PFSK-1 (cell line): ENCODE results near the gene BCAS3.
A peak's percentile ranks its signal among the peaks of the same experiment; 100 is the strongest.

Source experiments
- FOXP2 ChIP-seq: optimal IDR thresholded peaks from 2 replicates; pipeline ENCODE3; 2011; ENCODE audit warnings: borderline replicate concordance, control low read depth, inconsistent platforms; ENCODE audit not compliant: insufficient read depth; ENCODE audit errors: extremely low read length, extremely low read depth
- POLR2AphosphoS5 ChIP-seq: IDR thresholded peaks from 2 replicates; pipeline ENCODE4 v1.6.1; 2012; ENCODE audit warnings: low read depth, mild to moderate bottlenecking, control low read depth, low read length, moderate library complexity
- SIN3A ChIP-seq: IDR thresholded peaks from 2 replicates; pipeline ENCODE4 v1.6.1; 2012; ENCODE audit warnings: mild to moderate bottlenecking, low read length, moderate library complexity, borderline replicate concordance; ENCODE audit not compliant: insufficient read depth
- TAF1 ChIP-seq: IDR thresholded peaks from 2 replicates; pipeline ENCODE4 v1.6.1; 2012; ENCODE audit warnings: low read length, control low read depth, borderline replicate concordance; ENCODE audit not compliant: insufficient read depth
- TF ChIP-seq, protein P1 (sequence below), 2 experiments: IDR thresholded peaks; 2 replicates each; pipeline versions ENCODE4 v1.6.1 to v1.8.0; 2011 to 2012; ENCODE audit warnings: low read depth in 2 of 2, low read length in 2 of 2, control low read depth in 1 of 2, inconsistent platforms in 1 of 2, mild to moderate bottlenecking in 1 of 2, moderate library complexity in 1 of 2; ENCODE audit not compliant: insufficient read depth in 1 of 2

The BCAS3 gene

DNA sequence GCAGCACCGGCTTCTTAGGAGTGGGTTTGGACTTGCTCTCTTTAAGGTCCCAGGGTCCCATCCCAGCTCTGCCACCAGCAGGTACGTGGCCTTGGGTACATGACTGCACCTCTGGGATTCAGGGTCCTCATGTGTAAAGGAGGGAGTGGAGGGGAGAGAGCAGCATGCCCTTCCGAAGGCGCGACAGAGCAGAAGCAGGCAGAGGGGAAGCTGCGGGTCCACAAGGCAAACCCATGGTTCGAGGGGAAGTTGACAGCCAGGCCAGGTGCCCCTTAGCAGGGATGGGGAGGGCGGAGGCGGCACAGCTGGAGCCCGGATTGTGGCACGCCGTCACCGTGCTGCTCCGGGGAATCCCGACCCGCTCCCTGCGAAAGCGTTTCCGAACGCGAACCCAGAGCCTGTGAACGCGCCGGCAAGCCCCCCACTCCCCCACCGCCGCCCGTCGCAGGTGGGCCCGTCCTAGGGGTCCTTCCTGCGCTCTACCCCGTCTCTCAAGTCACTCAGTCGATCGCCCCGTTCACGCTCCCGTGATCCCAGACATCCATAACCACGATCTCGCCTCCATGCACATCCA lies 717.8 kb downstream of the BCAS3 start:
- no peak for TF ChIP-seq TAF1

DNA sequence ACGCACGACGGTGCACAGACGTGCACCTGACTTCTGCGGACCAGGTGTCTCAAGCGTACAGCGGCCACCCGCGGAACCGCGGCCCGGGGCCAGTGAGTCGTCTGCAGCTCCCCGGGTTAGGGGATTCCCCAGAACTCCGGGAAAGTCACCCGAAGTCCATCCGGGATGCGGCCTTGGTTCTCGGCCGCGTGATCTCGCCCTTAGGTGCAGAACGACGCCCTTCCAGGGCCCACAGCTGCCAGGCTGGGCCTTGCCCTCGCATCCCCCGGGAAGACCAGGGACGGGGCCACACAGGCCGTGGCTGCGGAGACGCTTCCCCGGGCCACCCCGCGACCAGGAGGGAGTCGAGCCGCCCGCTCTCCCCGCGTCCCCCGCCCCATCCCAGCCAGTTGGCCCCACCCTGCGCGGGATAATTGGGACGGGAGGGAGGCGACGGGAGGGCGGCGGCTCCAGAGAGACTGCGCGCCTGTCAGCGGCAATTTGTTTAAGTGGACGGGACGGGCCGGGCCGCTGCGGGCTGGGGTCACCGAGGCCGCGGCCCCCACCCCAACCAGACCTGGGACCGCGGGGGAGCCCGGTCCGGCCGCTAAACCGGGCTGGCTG lies 718.4 kb downstream of the BCAS3 start:
- TF ChIP-seq SIN3A (no peak), FOXP2 (no peak), POLR2AphosphoS5 (no peak), TAF1 (no peak)
- TF ChIP-seq, protein P1, sequence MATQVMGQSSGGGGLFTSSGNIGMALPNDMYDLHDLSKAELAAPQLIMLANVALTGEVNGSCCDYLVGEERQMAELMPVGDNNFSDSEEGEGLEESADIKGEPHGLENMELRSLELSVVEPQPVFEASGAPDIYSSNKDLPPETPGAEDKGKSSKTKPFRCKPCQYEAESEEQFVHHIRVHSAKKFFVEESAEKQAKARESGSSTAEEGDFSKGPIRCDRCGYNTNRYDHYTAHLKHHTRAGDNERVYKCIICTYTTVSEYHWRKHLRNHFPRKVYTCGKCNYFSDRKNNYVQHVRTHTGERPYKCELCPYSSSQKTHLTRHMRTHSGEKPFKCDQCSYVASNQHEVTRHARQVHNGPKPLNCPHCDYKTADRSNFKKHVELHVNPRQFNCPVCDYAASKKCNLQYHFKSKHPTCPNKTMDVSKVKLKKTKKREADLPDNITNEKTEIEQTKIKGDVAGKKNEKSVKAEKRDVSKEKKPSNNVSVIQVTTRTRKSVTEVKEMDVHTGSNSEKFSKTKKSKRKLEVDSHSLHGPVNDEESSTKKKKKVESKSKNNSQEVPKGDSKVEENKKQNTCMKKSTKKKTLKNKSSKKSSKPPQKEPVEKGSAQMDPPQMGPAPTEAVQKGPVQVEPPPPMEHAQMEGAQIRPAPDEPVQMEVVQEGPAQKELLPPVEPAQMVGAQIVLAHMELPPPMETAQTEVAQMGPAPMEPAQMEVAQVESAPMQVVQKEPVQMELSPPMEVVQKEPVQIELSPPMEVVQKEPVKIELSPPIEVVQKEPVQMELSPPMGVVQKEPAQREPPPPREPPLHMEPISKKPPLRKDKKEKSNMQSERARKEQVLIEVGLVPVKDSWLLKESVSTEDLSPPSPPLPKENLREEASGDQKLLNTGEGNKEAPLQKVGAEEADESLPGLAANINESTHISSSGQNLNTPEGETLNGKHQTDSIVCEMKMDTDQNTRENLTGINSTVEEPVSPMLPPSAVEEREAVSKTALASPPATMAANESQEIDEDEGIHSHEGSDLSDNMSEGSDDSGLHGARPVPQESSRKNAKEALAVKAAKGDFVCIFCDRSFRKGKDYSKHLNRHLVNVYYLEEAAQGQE (IDR thresholded peaks at IDR 0.05; ENCODE audit: insufficient read depth in 1 of 2, low read depth in 2 of 2, low read length in 2 of 2), result no peak

DNA sequence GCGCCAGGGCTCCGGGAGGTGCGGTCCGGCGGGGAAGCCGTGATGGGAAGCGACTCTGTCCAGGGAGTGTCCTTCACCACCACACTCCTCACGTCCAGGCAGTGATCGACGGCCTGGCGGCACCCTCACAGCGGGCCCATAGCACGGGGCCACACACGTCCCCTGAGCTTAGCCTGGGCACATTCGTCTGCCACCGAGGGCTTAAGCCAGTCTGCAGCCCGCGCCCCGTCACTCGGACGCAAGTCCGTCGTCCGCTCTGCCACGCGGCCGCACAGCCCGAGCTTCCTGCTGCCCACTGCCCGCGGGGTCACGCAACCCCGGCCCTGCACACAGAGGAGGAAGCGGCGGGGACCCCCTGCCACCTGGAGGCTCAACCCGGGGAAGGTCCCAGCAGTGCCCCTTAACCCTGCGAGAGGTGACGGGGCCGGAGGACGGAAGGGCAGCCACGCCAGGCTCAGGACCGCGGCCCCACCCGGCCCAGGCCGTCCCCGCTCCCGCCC lies 719.0 kb downstream of the BCAS3 start:
- TF ChIP-seq TAF1 (no peak), POLR2AphosphoS5 (no peak), SIN3A (no peak), FOXP2 (no peak)
- TF ChIP-seq, protein P1 (IDR thresholded peaks at IDR 0.05; ENCODE audit: insufficient read depth in 1 of 2, low read depth in 2 of 2, low read length in 2 of 2), result no peak

- TF ChIP-seq TAF1, result no peak
- TF ChIP-seq, protein P1 (IDR thresholded peaks at IDR 0.05; ENCODE audit: insufficient read depth in 1 of 2, low read depth in 2 of 2, low read length in 2 of 2), result no peak
- no peak for TF ChIP-seq SIN3A
- TF ChIP-seq FOXP2, result no peak
- TF ChIP-seq POLR2AphosphoS5, result no peak
Measured at GRCh38 chr17:61397086-61397842, 719.6 kb downstream of the BCAS3 start.

DNA sequence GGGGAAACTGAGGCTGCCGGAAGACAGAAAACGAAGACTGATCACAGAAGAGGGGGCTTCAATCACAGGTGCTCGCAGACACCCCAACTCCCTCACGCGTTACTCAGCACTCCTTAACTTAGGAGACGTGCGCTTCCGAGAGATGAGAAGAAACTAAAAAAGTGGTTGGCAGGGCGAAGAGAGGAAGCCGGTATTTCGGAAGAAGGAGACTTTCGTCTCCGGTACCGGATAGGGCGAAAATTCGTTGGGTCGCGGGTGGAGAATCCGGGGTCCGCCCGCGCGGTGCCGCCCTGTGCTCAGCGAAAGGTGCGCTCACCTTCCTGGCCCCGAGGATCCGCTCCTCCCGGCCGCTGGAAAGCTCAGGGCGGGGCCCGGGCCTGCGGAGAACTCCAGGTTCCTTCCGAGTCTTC lies 721.1 kb downstream of the BCAS3 start:
- TF ChIP-seq TAF1, result no peak

DNA sequence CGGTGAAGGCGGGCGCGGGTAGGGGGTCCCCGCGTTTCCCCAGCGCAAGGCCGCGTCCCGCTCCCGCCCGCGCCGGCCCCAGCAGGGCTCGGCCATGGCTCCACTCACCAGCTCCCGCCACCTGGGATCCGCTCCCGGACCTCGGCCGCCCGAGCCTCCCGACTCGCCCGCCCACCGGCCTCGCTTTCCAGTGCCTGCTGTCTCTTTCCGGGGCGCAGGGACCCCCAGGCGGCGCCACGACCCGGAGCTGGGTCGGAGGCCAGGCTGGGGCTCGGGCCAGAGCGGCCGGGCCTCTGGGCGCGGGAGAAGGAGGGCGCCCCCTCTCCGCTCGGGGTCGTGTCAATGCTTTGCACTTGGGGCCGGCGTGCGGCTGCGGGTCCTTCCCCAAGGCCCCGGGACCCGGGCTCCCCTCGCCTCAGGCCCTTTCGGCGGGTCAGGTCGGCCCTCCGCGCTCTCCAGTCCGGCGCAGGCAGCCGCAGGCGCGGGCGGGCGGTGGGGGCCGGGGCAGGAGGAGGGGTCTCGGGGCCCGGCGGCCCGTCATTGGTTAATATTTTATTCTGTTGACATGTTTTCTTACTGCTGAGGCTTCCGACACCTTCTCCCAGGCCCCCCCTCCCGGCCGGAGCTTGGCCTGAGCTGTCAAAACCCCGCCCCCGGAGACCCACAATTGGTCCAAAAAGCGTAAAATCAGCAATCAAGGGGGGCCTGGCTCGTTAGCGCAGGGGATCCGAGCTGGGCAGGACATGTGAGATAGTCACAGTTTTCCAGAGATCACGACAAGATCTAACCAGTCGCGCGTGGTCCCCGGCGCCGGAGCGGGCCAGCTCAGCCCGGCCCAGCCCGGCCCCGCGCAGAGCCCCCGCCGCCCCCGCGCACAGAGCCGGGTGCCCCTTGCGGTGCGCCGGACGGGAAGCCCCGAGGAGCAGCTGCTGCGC lies 721.7 kb downstream of the BCAS3 start, which contains the start of gene TBX2:
Gene TBX2 (plus strand): TSS at position 713 of the 935 bp plus-strand sequence. CDS start 334 bp downstream, outside the sequence.
- TF ChIP-seq SIN3A (0 out of 2 replicates have a peak, but pooled peaks have one; percentile 52), POLR2AphosphoS5 (peak; percentile 34; the same call in 1 of the 2 replicates), FOXP2 (no peak), TAF1 (peak; percentile 60; the same call in 1 of the 2 replicates)
- TF ChIP-seq, protein P1 (IDR thresholded peaks at IDR 0.05; ENCODE audit: insufficient read depth in 1 of 2, low read depth in 2 of 2, low read length in 2 of 2), result no peak
